Spleen (tissue), 11 donors: ENCODE data around the gene TMEM9B. TPM values are rescaled to one million over a fixed set of nuclear protein-coding genes. Genes with fewer than 3 reads are reported as not detected.

Experiments used
- DNase-seq: peaks from one replicate; pipeline ENCODE4 v3.0.0-alpha.2; 2020
- H3K27ac ChIP-seq, 8 donors: fragments of 200-600 bp; sonication (generic) in 7 of 8; 1 replicate in 4 of 8; 2 replicates in 4 of 8; pipeline versions ENCODE4 v1.5.0 to v1.8.0; 2016 to 2021; ENCODE audit warnings: inconsistent platforms in 4 of 8, mild to moderate bottlenecking in 4 of 8, moderate library complexity in 1 of 8
- H3K27me3 ChIP-seq, 7 donors: fragments of 200-600 bp; sonication (generic) in 6 of 7; replicated peaks in 1 of 7; 1 replicate in 4 of 7; 2 replicates in 3 of 7; pipeline versions ENCODE4 v1.5.0 to v1.8.0; 2016 to 2021; ENCODE audit warnings: inconsistent platforms in 3 of 7, mild to moderate bottlenecking in 1 of 7
- H3K36me3 ChIP-seq, 6 donors: fragments of 200-600 bp; sonication (generic) in 5 of 6; 1 replicate in 4 of 6; 2 replicates in 2 of 6; pipeline versions ENCODE4 v1.5.0 to v1.8.0; 2016 to 2021; ENCODE audit warnings: inconsistent platforms in 2 of 6
- H3K4me1 ChIP-seq, 6 donors: fragments of 200-600 bp; sonication (generic) in 5 of 6; 1 replicate in 3 of 6; 2 replicates in 3 of 6; pipeline versions ENCODE4 v1.5.0 to v1.8.0; 2016 to 2021; ENCODE audit warnings: inconsistent platforms in 3 of 6
- H3K4me3 ChIP-seq, 8 donors: fragments of 200-600 bp; sonication (generic) in 7 of 8; 1 replicate in 4 of 8; 2 replicates in 4 of 8; pipeline versions ENCODE4 v1.5.0 to v1.8.0; 2016 to 2021; ENCODE audit warnings: inconsistent platforms in 4 of 8, mild to moderate bottlenecking in 4 of 8, moderate library complexity in 2 of 8
- H3K9me3 ChIP-seq, 8 donors: fragments of 200-600 bp; sonication (generic) in 7 of 8; 1 replicate in 4 of 8; 2 replicates in 4 of 8; pipeline versions ENCODE4 v1.5.0 to v1.8.0; 2016 to 2021; ENCODE audit warnings: inconsistent platforms in 4 of 8
- CTCF ChIP-seq, 11 experiments: fragments of 200-600 bp in 7 of 11; fragments of 450-650 bp in 4 of 11; sonication (generic) in 4 of 11; IDR thresholded peaks in 8 of 11; conservative IDR thresholded peaks in 3 of 11; 1 replicate in 7 of 11; 2 replicates in 4 of 11; pipeline versions ENCODE4 v1.4.0 to v1.8.0; 2016 to 2021; ENCODE audit warnings: antibody characterized with exemption in 11 of 11, inconsistent platforms in 4 of 11, mild to moderate bottlenecking in 1 of 11
- POLR2A ChIP-seq, 3 donors: fragments of 450-650 bp; IDR thresholded peaks; one replicate each; pipeline ENCODE4 v1.5.1; 2017; ENCODE audit warnings: antibody characterized with exemption in 3 of 3, mild to moderate bottlenecking in 1 of 3
- POLR2AphosphoS5 ChIP-seq, 3 donors: sonication (generic); formaldehyde crosslinking; IDR thresholded peaks; one replicate each; pipeline ENCODE4 v1.5.1; 2017; ENCODE audit warnings: antibody characterized with exemption in 3 of 3
- WGBS, 5 donors: extraction: QIAGEN DNeasy Blood & Tissue Kit in 3 of 5; methylation state at CpG; one replicate each; pipeline versions ENCODE4 v1.1.5 to v1.1.7; 2013 to 2018; 5-methylcytosine and 5-hydroxymethylcytosine counted together
- intact Hi-C: fragments of 100-400 bp; cut with DNase I; formaldehyde crosslinking; loops from one replicate; pipeline ENCODE4 v1.15.0; 2023; ENCODE audit warnings: low total_unique reads
- polyA plus RNA-seq, 3 donors: library from polyadenylated mRNA; stranded (reverse); fragments of 200-250 nt; gene quantifications; one replicate each; pipeline ENCODE4 v1.2.1, GENCODE V29; 2013
- total RNA-seq, 7 donors: library from RNA; depleted of rRNA in 3 of 7; stranded (reverse); fragments of >200 nt in 3 of 7; fragmentation: NEBNext Ultra II Directional in 4 of 7; extraction: Animal tissue kit (Norgen Biotek cat#: 25700) in 4 of 7; gene quantifications; one replicate each; pipeline versions ENCODE4 v1.1.0 to v1.2.1, GENCODE V29; 2016 to 2021
- donor health status: healthy with polysubstance abuse.
- donor health status: DM: no; HTN: no; CAD: no; lungs with moderate emphysema.
- donor health status: DM: no; HTN: no; CAD: no.
- donor health status: Bipolar disorder and iron deficiency.
- donor health status: healthy.
- donor health status: DM: no; HTN: no; CAD: no.
- donor health status: DM: yes; HTN: yes; CAD: no.

TMEM9B gene
- total and polyA plus RNA-seq, 10 donors, result 30.2 to 56.5 (median 41.5) TPM

GRCh38 chr11:8922691-8923090 lies 41.6 kb downstream of the TMEM9B start:
- no peak overlapping the region for H3K27ac ChIP-seq
- no peak for DNase-seq
- intact Hi-C loops, result no loop called here
- H3K4me3 ChIP-seq, result no peak overlapping the region
- no peaks in the 10 kb centered on the region for H3K9me3 ChIP-seq
- TF ChIP-seq POLR2A (IDR thresholded peaks at IDR 0.05) (no peak), CTCF (IDR thresholded peaks at IDR 0.05 in 8 of 11, conservative IDR thresholded peaks at IDR 0.05 in 3 of 11) (no peak), POLR2AphosphoS5 (IDR thresholded peaks at IDR 0.05) (no peak)
- H3K4me1 ChIP-seq, result peaks cover 0 to 3% (median 0%) of the 10 kb centered on the region in 6 donors
- no peaks in the 10 kb centered on the region for H3K27me3 ChIP-seq
- WGBS, 5 donors, result 89 to 96% (median 93%) methylated on average over 5 of the region's 5 CpGs
- peaks cover 3 to 81% (median 41%) of the 10 kb centered on the region in 6 donors for H3K36me3 ChIP-seq

- Histone ChIP-seq H3K4me3 (no peak overlapping the region), H3K4me1 (peaks cover 10 to 52% (median 29%) of the 10 kb centered on the region in 6 donors), H3K9me3 (no peaks in the 10 kb centered on the region), H3K27ac (peak overlapping the region in 6 of 8 donors; percentile 27 to 94 (median 56)), H3K27me3 (no peaks in the 10 kb centered on the region), H3K36me3 (peaks cover 3 to 71% (median 44%) of the 10 kb centered on the region in 6 donors)
- WGBS, 5 donors, result 65 to 89% (median 80%) methylated on average over 5 of the region's 5 CpGs
- DNase-seq, result no peak
- TF ChIP-seq POLR2AphosphoS5 (IDR thresholded peaks at IDR 0.05), result no peak
- no peak for TF ChIP-seq CTCF (IDR thresholded peaks at IDR 0.05 in 8 of 11, conservative IDR thresholded peaks at IDR 0.05 in 3 of 11)
- TF ChIP-seq POLR2A (IDR thresholded peaks at IDR 0.05), result no peak
- intact Hi-C loops, result no loop called here
Measured at GRCh38 chr11:8917157-8917825, 47.0 kb downstream of the TMEM9B start.

- Histone ChIP-seq H3K27me3 (no peaks in the 10 kb centered on the region), H3K4me3 (peak overlapping the region in 6 of 8 donors; percentile 1 to 55 (median 14)), H3K27ac (peak overlapping the region; percentile 57 to 94 (median 70)), H3K4me1 (peaks cover 10 to 71% (median 37%) of the 10 kb centered on the region in 6 donors), H3K36me3 (peaks cover 0 to 44% (median 18%) of the 10 kb centered on the region in 6 donors), H3K9me3 (no peaks in the 10 kb centered on the region)
- TF ChIP-seq POLR2AphosphoS5 (IDR thresholded peaks at IDR 0.05) (no peak), CTCF (IDR thresholded peaks at IDR 0.05 in 8 of 11, conservative IDR thresholded peaks at IDR 0.05 in 3 of 11) (peak in 1 of 11 experiments; percentile 2)
- intact Hi-C loops, result loop anchor here (5.0 kb wide), 1 partner anchor 48 kb away; the partner anchor contains the start of gene TMEM9B
- DNase-seq, result no peak
- 62 to 81% (median 67%) methylated on average over 4 of the region's 4 CpGs for WGBS, 5 donors
Measured at GRCh38 chr11:8914661-8915018, 49.6 kb downstream of the TMEM9B start.

- DNase-seq, result no peak
- no peaks in the 10 kb centered on the region for H3K27me3 ChIP-seq
- H3K9me3 ChIP-seq, result no peaks in the 10 kb centered on the region
- peaks cover 10 to 76% (median 41%) of the 10 kb centered on the region in 6 donors for H3K4me1 ChIP-seq
- intact Hi-C loops, result loop anchor here (5.0 kb wide), 1 partner anchor 48 kb away; the partner anchor contains the start of gene TMEM9B
- peak overlapping the region; percentile 57 to 94 (median 70) for H3K27ac ChIP-seq
- TF ChIP-seq CTCF (IDR thresholded peaks at IDR 0.05 in 8 of 11, conservative IDR thresholded peaks at IDR 0.05 in 3 of 11) (peak in 10 of 11 experiments; percentile 16 to 73 (median 62)), POLR2A (IDR thresholded peaks at IDR 0.05) (no peak), POLR2AphosphoS5 (IDR thresholded peaks at IDR 0.05) (peak in 1 of 3 donors; percentile 33)
- WGBS, 5 donors, result 0 to 3% (median 1%) methylated on average over 9 of the region's 9 CpGs
- peak overlapping the region in 7 of 8 donors; percentile 1 to 55 (median 12) for H3K4me3 ChIP-seq
- peaks cover 0 to 39% (median 13%) of the 10 kb centered on the region in 6 donors for H3K36me3 ChIP-seq
Measured at GRCh38 chr11:8913961-8914660, 50.1 kb downstream of the TMEM9B start.
